Measurements from ENCODE around the gene IRX6.

Gene IRX6

GRCh38 chr16:55323637-55324271, at the start of gene IRX6:
Gene IRX6 (plus strand): TSS chr16:55324203. CDS start chr16:55325092, 889 bp downstream.
- DNase-seq = peak in 1 of 14 donors; percentile 3

- DNase-seq = no peak
These were observed 49.6 kb upstream of the IRX6 start for GRCh38 chr16:55274391-55274790.

GRCh38 chr16:55275167-55275566, 48.8 kb upstream of the IRX6 start:
- no peak for DNase-seq

- DNase-seq = no peak
These were observed 48.1 kb upstream of the IRX6 start for GRCh38 chr16:55275869-55276268.

- DNase-seq = no peak
These were observed 46.5 kb upstream of the IRX6 start for GRCh38 chr16:55277536-55277935.

GRCh38 chr16:55279598-55279997, 44.4 kb upstream of the IRX6 start:
- DNase-seq = no peak

- no peak for DNase-seq
These were observed 43.4 kb upstream of the IRX6 start for GRCh38 chr16:55280587-55280986.

GRCh38 chr16:55282441-55282840, 41.6 kb upstream of the IRX6 start:
- DNase-seq = no peak

- no peak for DNase-seq
These were observed 39.9 kb upstream of the IRX6 start for GRCh38 chr16:55283812-55284717.

GRCh38 chr16:55284718-55285099, 39.3 kb upstream of the IRX6 start:
- DNase-seq = no peak

- no peak for DNase-seq
These were observed 38.4 kb upstream of the IRX6 start for GRCh38 chr16:55285586-55285985.

- DNase-seq = no peak
These were observed 34.6 kb upstream of the IRX6 start for GRCh38 chr16:55289353-55289752.

GRCh38 chr16:55291847-55292246, 32.2 kb upstream of the IRX6 start:
- DNase-seq = no peak

- DNase-seq = no peak
These were observed 31.5 kb upstream of the IRX6 start for GRCh38 chr16:55292491-55292890.

GRCh38 chr16:55294129-55294528, 29.9 kb upstream of the IRX6 start:
- no peak for DNase-seq

- no peak for DNase-seq
These were observed 29.1 kb upstream of the IRX6 start for GRCh38 chr16:55294931-55295342.

- no peak for DNase-seq
These were observed 26.7 kb upstream of the IRX6 start for GRCh38 chr16:55297062-55297909.

GRCh38 chr16:55297910-55298479, 26.0 kb upstream of the IRX6 start:
- DNase-seq = no peak

- DNase-seq = no peak
These were observed 22.5 kb upstream of the IRX6 start for GRCh38 chr16:55301385-55302008.

- DNase-seq = no peak
These were observed 21.4 kb upstream of the IRX6 start for GRCh38 chr16:55302635-55303034.

- DNase-seq = no peak
These were observed 15.0 kb upstream of the IRX6 start for GRCh38 chr16:55308973-55309372.

GRCh38 chr16:55322327-55322726, 1.7 kb upstream of the IRX6 start:
- no peak for DNase-seq
